HepG2 (cell line): ENCODE measurements around the gene RANBP6. TPM values are rescaled to one million over a fixed set of nuclear protein-coding genes. Genes with fewer than 3 reads are reported as not detected.

Experiments
- FOXA1 ChIP-seq, 2 experiments: fragments of 450-650 bp in 1 of 2; sonication (generic) in 1 of 2; formaldehyde crosslinking in 1 of 2; IDR thresholded peaks; 2 replicates each; pipeline versions ENCODE4 v1.4.0 to v1.6.1; 2016 to 2020; ENCODE audit warnings: missing genetic modification reagents in 1 of 2
- GPN1 ChIP-seq: sonication (generic); formaldehyde crosslinking; IDR thresholded peaks from 2 replicates; pipeline ENCODE4 v1.5.1; 2020; ENCODE audit warnings: missing genetic modification reagents, borderline replicate concordance
- HMG20A ChIP-seq: IDR thresholded peaks from 2 replicates; pipeline ENCODE4 v1.6.1; 2016; ENCODE audit warnings: borderline replicate concordance
- MXD4 ChIP-seq: IDR thresholded peaks from 2 replicates; pipeline ENCODE4 v1.6.1; 2016; ENCODE audit warnings: mild to moderate bottlenecking, missing biosample characterization, missing genetic modification reagents
- NFIC ChIP-seq: IDR thresholded peaks from 2 replicates; pipeline ENCODE4 v1.6.1; 2012; ENCODE audit warnings: mild to moderate bottlenecking, low read length, inconsistent platforms
- PHF8 ChIP-seq: sonication (generic); formaldehyde crosslinking; IDR thresholded peaks from 2 replicates; pipeline ENCODE4 v1.5.0; 2020; ENCODE audit warnings: missing genetic modification reagents
- PRDM15 ChIP-seq: sonication (generic); formaldehyde crosslinking; IDR thresholded peaks from 2 replicates; pipeline ENCODE4 v1.4.0; 2020; ENCODE audit warnings: missing genetic modification reagents
- RAD21 ChIP-seq: fragments of 450-650 bp; formaldehyde crosslinking; IDR thresholded peaks from 2 replicates; pipeline ENCODE4 v1.5.0; 2020; ENCODE audit warnings: mild to moderate bottlenecking
- RBAK ChIP-seq: sonication (generic); formaldehyde crosslinking; IDR thresholded peaks from 2 replicates; pipeline ENCODE4 v1.5.1; 2020; ENCODE audit warnings: mild to moderate bottlenecking, missing genetic modification reagents
- RFX3 ChIP-seq: IDR thresholded peaks from 2 replicates; pipeline ENCODE4 v1.6.1; 2016; ENCODE audit warnings: missing biosample characterization, missing genetic modification reagents
- RFXAP ChIP-seq: sonication (generic); formaldehyde crosslinking; IDR thresholded peaks from 2 replicates; pipeline ENCODE4 v1.4.0; 2020; ENCODE audit warnings: missing genetic modification reagents, borderline replicate concordance
- SALL2 ChIP-seq: sonication (generic); formaldehyde crosslinking; IDR thresholded peaks from 2 replicates; pipeline ENCODE4 v1.8.1; 2023; ENCODE audit warnings: mild to moderate bottlenecking, missing genetic modification reagents, inconsistent platforms
- SKI ChIP-seq: fragments of 450-650 bp; IDR thresholded peaks from one replicate; pipeline ENCODE4 v1.6.1; 2018; ENCODE audit warnings: mild to moderate bottlenecking; ENCODE audit not compliant: partially characterized antibody
- SP4 ChIP-seq: sonication (generic); formaldehyde crosslinking; IDR thresholded peaks from 2 replicates; pipeline ENCODE4 v1.8.1; 2023; ENCODE audit warnings: mild to moderate bottlenecking, missing genetic modification reagents
- SUZ12 ChIP-seq: fragments of 150-350 bp; IDR thresholded peaks from 2 replicates; pipeline ENCODE4 v1.6.1; 2014; ENCODE audit warnings: low read depth, low read length
- TP53 ChIP-seq: sonication (generic); formaldehyde crosslinking; conservative IDR thresholded peaks from 2 replicates; pipeline ENCODE4 v1.4.0; 2020; ENCODE audit warnings: missing genetic modification reagents
- UBTF ChIP-seq: sonication (generic); formaldehyde crosslinking; IDR thresholded peaks from 2 replicates; pipeline ENCODE4 v1.4.0; 2020; ENCODE audit warnings: mild to moderate bottlenecking, missing genetic modification reagents
- YEATS2 ChIP-seq: sonication (generic); formaldehyde crosslinking; IDR thresholded peaks from 2 replicates; pipeline ENCODE4 v1.4.0; 2020; ENCODE audit warnings: missing genetic modification reagents, borderline replicate concordance
- ZBTB14 ChIP-seq: sonication (generic); formaldehyde crosslinking; IDR thresholded peaks from 2 replicates; pipeline ENCODE4 v1.4.0; 2020; ENCODE audit warnings: missing genetic modification reagents
- ZFX ChIP-seq: sonication (generic); formaldehyde crosslinking; IDR thresholded peaks from 2 replicates; pipeline ENCODE4 v1.4.0; 2020; ENCODE audit warnings: mild to moderate bottlenecking, low read depth, missing genetic modification reagents, moderate library complexity
- ZNF335 ChIP-seq: sonication (generic); formaldehyde crosslinking; IDR thresholded peaks from 2 replicates; pipeline ENCODE4 v1.4.0; 2020; ENCODE audit warnings: missing genetic modification reagents
- ZNF672 ChIP-seq: sonication (generic); formaldehyde crosslinking; IDR thresholded peaks from 2 replicates; pipeline ENCODE4 v1.8.1; 2022; ENCODE audit warnings: missing genetic modification reagents
- ZSCAN20 ChIP-seq: sonication (generic); formaldehyde crosslinking; IDR thresholded peaks from 2 replicates; pipeline ENCODE4 v1.4.0; 2020; ENCODE audit warnings: missing genetic modification reagents, mild to moderate bottlenecking, borderline replicate concordance
- polyA plus RNA-seq, 8 experiments: library from polyadenylated mRNA; depleted of rRNA in 3 of 8; stranded (reverse) in 7 of 8; unstranded in 1 of 8; fragments of >200 nt; fragmentation: Illumina TruSeq in 4 of 8; extraction: Trizol in 4 of 8; gene quantifications; 2 replicates each; pipeline versions ENCODE4 v1.2.1 to v1.2.3, GENCODE V29; 2011 to 2016; ENCODE audit warnings: low read depth in 4 of 8, missing spikeins in 1 of 8, mixed read lengths in 1 of 8; ENCODE audit not compliant: insufficient read depth in 1 of 8
- total RNA-seq, 5 experiments: library from RNA; depleted of rRNA; stranded (reverse); fragments of >200 nt; fragmentation: Illumina TruSeq; extraction: Trizol; gene quantifications; 2 replicates each; pipeline ENCODE4 v1.2.3, GENCODE V29; 2016; ENCODE audit warnings: low read depth in 1 of 5
- TF ChIP-seq, protein P1 (sequence below): sonication (generic); formaldehyde crosslinking; IDR thresholded peaks from 2 replicates; pipeline ENCODE4 v1.5.1; 2020; ENCODE audit warnings: mild to moderate bottlenecking, moderate library complexity, missing genetic modification reagents

RANBP6 gene
- total and polyA plus RNA-seq, 2 of the 13 experiments (the other 11 are each of a cell fraction or from before 2014, with no cell fraction given) = 7.5 to 26.0 TPM

GRCh38 chr9:6007770-6008168 is 7.7 kb downstream of the RANBP6 start (continued):
- TF ChIP-seq ZBTB14 (CRISPR knock-in tag) (peak; percentile 50; the same call in 1 of the 2 replicates), YEATS2 (CRISPR knock-in tag) (no peak), ZNF672 (CRISPR knock-in tag) (no peak), FOXA1 (IDR thresholded peaks at IDR 0.05) (no peak), FOXA1 (CRISPR knock-in tag; IDR thresholded peaks at IDR 0.05) (no peak), HMG20A (CRISPR knock-in tag) (no peak), UBTF (peak; percentile 69; the same call in 1 of the 2 replicates), MXD4 (CRISPR knock-in tag) (peak; percentile 40; the same call in 1 of the 2 replicates), TP53 (CRISPR knock-in tag) (no peak), RBAK (CRISPR knock-in tag) (no peak), SUZ12 (no peak), NFIC (no peak), ZSCAN20 (CRISPR knock-in tag) (no peak), ZFX (CRISPR knock-in tag) (peak; percentile 48; the same call in 1 of the 2 replicates), RFXAP (no peak), RAD21 (CRISPR knock-in tag) (peak; percentile 34; the same call in 1 of the 2 replicates), PRDM15 (no peak), SALL2 (CRISPR knock-in tag) (no peak), ZNF335 (CRISPR knock-in tag) (no peak), SP4 (CRISPR knock-in tag) (0 out of 2 replicates have a peak, but pooled peaks have one; percentile 2), PHF8 (CRISPR knock-in tag) (peak; percentile 29), SKI (no peak), RFX3 (CRISPR knock-in tag) (no peak), GPN1 (CRISPR knock-in tag) (no peak)
- TF ChIP-seq, protein P1, sequence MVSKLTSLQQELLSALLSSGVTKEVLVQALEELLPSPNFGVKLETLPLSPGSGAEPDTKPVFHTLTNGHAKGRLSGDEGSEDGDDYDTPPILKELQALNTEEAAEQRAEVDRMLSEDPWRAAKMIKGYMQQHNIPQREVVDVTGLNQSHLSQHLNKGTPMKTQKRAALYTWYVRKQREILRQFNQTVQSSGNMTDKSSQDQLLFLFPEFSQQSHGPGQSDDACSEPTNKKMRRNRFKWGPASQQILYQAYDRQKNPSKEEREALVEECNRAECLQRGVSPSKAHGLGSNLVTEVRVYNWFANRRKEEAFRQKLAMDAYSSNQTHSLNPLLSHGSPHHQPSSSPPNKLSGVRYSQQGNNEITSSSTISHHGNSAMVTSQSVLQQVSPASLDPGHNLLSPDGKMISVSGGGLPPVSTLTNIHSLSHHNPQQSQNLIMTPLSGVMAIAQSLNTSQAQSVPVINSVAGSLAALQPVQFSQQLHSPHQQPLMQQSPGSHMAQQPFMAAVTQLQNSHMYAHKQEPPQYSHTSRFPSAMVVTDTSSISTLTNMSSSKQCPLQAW = no peak
